ENCODE data around the gene TELO2.

- TF ChIP-seq, protein P1, sequence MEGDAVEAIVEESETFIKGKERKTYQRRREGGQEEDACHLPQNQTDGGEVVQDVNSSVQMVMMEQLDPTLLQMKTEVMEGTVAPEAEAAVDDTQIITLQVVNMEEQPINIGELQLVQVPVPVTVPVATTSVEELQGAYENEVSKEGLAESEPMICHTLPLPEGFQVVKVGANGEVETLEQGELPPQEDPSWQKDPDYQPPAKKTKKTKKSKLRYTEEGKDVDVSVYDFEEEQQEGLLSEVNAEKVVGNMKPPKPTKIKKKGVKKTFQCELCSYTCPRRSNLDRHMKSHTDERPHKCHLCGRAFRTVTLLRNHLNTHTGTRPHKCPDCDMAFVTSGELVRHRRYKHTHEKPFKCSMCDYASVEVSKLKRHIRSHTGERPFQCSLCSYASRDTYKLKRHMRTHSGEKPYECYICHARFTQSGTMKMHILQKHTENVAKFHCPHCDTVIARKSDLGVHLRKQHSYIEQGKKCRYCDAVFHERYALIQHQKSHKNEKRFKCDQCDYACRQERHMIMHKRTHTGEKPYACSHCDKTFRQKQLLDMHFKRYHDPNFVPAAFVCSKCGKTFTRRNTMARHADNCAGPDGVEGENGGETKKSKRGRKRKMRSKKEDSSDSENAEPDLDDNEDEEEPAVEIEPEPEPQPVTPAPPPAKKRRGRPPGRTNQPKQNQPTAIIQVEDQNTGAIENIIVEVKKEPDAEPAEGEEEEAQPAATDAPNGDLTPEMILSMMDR (tag by site-specific recombination; IDR thresholded peaks at IDR 0.05), result no peak
- TF ChIP-seq REST (tag by site-specific recombination; IDR thresholded peaks at IDR 0.05) (no peak), MYNN (tag by site-specific recombination; IDR thresholded peaks at IDR 0.05; ENCODE audit: borderline replicate concordance) (no peak), YY1 (tag by site-specific recombination; IDR thresholded peaks at IDR 0.05) (no peak), ZNF449 (tag by site-specific recombination; IDR thresholded peaks at IDR 0.05) (no peak), ZNF112 (tag by site-specific recombination; IDR thresholded peaks at IDR 0.05) (no peak), ZNF707 (tag by site-specific recombination; IDR thresholded peaks at IDR 0.05) (no peak), ZFP37 (tag by site-specific recombination; IDR thresholded peaks at IDR 0.05) (no peak), ZNF747 (tag by site-specific recombination; IDR thresholded peaks at IDR 0.05) (no peak)
Observed at GRCh38 chr16:1489077-1489476, 4.1 kb upstream of the TELO2 start.
